HepG2 (cell line): Measurements from ENCODE around the gene FHIT. TPM values are rescaled to one million over a fixed set of nuclear protein-coding genes. Genes with fewer than 3 reads are reported as not detected.

Experiments used
- ATAC-seq: fragments of 200-7000 bp; cut with Tn5 transposase; 3 replicates; pipeline ENCODE4 v1.9.1; 2020; ENCODE audit warnings: mild to moderate bottlenecking, moderate library complexity
- BruUV-seq: library from RNA; stranded (reverse); fragments of 400-500 nt; replicated peaks from 2 replicates; lab custom pipeline; 2021; lab: Mats Ljungman, UMichigan
- CTCF ChIA-PET: fragments of 300-600 bp; formaldehyde crosslinking; extraction: SDS; loops from one replicate; lab custom pipeline; 2021; ENCODE audit warnings: low total read pairs, inconsistent platforms, low intra/inter-chr PET ratio; lab: Yijun Ruan, JAX
- POLR2A ChIA-PET: fragments of 350-600 bp; sonication (Branson Sonifier 250); formaldehyde crosslinking; loops from one replicate; lab custom pipeline; 2020; ENCODE audit warnings: antibody characterized with exemption, inconsistent platforms; lab: Yijun Ruan, JAX
- DNase-seq: peaks from one replicate; pipeline ENCODE4 v3.0.0-alpha.2; 2015; ENCODE audit warnings: low spot score
- FAIRE-seq: peaks from 3 replicates; lab custom pipeline; 2011; peaks lifted over from hg19 to GRCh38; lab: Jason Lieb, UNC
- H2AFZ ChIP-seq: one replicate; pipeline ENCODE4 v1.6.1; 2011; ENCODE audit warnings: low read length, inconsistent platforms
- H3K27ac ChIP-seq: fragments of 300-600 bp; 3 replicates; pipeline ENCODE4 v1.8.0; 2011; ENCODE audit warnings: mixed run types, mild to moderate bottlenecking, mixed read lengths, low read length, inconsistent platforms; ENCODE audit not compliant: insufficient read depth; ENCODE audit errors: extremely low read length
- H3K27me3 ChIP-seq, 2 experiments: fragments of 200-600 bp in 1 of 2; 2 replicates in 1 of 2; 3 replicates in 1 of 2; pipeline versions ENCODE4 v1.6.0 to v1.8.0; 2011; ENCODE audit warnings: low read length in 2 of 2, mild to moderate bottlenecking in 2 of 2, moderate library complexity in 2 of 2, inconsistent platforms in 1 of 2; ENCODE audit not compliant: insufficient read depth in 2 of 2, control insufficient read depth in 1 of 2
- H3K36me3 ChIP-seq, 2 experiments: fragments of 200-600 bp in 1 of 2; replicated peaks in 1 of 2; 2 replicates in 1 of 2; 3 replicates in 1 of 2; pipeline versions ENCODE4 v1.5.1 to v1.8.0; 2011; ENCODE audit warnings: low read length in 2 of 2, inconsistent platforms in 1 of 2; ENCODE audit not compliant: insufficient read depth in 2 of 2, control insufficient read depth in 1 of 2
- H3K4me1 ChIP-seq: 2 replicates; pipeline ENCODE4 v1.5.1; 2012; ENCODE audit warnings: low read length, inconsistent platforms; ENCODE audit not compliant: insufficient read depth
- H3K4me2 ChIP-seq: 2 replicates; pipeline ENCODE4 v1.6.0; 2011; ENCODE audit warnings: low read depth, low read length, inconsistent platforms
- H3K4me3 ChIP-seq, 3 experiments: fragments of 200-600 bp in 1 of 3; sonication (generic), shearing (Covaris generic) in 1 of 3; replicated peaks in 1 of 3; 2 replicates each; pipeline ENCODE4 v1.5.1; 2011 to 2016; ENCODE audit warnings: low read length in 3 of 3, inconsistent platforms in 2 of 3, low read depth in 2 of 3, mild to moderate bottlenecking in 2 of 3, control low read depth in 1 of 3, mixed read lengths in 1 of 3; ENCODE audit not compliant: insufficient read depth in 1 of 3
- H3K79me2 ChIP-seq: one replicate; pipeline ENCODE4 v1.6.1; 2011; ENCODE audit warnings: low read length, inconsistent platforms; ENCODE audit not compliant: insufficient read depth
- H3K9ac ChIP-seq: 2 replicates; pipeline ENCODE4 v1.6.0; 2011; ENCODE audit warnings: mild to moderate bottlenecking, low read depth, low read length, inconsistent platforms; ENCODE audit not compliant: insufficient read depth
- H3K9me3 ChIP-seq: 2 replicates; pipeline ENCODE4 v1.5.1; 2012; ENCODE audit warnings: mild to moderate bottlenecking, low read length
- H4K20me1 ChIP-seq: 2 replicates; pipeline ENCODE4 v1.6.0; 2011; ENCODE audit warnings: inconsistent platforms, mild to moderate bottlenecking, low read length, moderate library complexity; ENCODE audit not compliant: insufficient read depth
- ETV5 ChIP-seq: IDR thresholded peaks from 2 replicates; pipeline ENCODE4 v1.6.1; 2018; ENCODE audit warnings: missing biosample characterization, missing genetic modification reagents, inconsistent platforms, borderline replicate concordance
- MAZ ChIP-seq, 2 experiments: sonication (generic) in 1 of 2; formaldehyde crosslinking in 1 of 2; IDR thresholded peaks; 2 replicates each; pipeline versions ENCODE4 v1.5.0 to v1.6.1; 2012 to 2020; ENCODE audit warnings: low read depth in 2 of 2, mild to moderate bottlenecking in 2 of 2, borderline replicate concordance in 1 of 2, improper control_type of control experiment in 1 of 2, low read length in 1 of 2, missing genetic modification reagents in 1 of 2, moderate library complexity in 1 of 2
- SMARCC2 ChIP-seq: fragments of 450-650 bp; IDR thresholded peaks from 2 replicates; pipeline ENCODE4 v1.6.1; 2017; ENCODE audit warnings: antibody characterized with exemption, mild to moderate bottlenecking
- ZC3H13 ChIP-seq: sonication (generic); formaldehyde crosslinking; IDR thresholded peaks from 2 replicates; pipeline ENCODE4 v1.8.1; 2023; ENCODE audit warnings: mild to moderate bottlenecking, missing genetic modification reagents, moderate library complexity
- ZC3H4 ChIP-seq: sonication (generic); formaldehyde crosslinking; IDR thresholded peaks from 2 replicates; pipeline ENCODE4 v1.4.0; 2020; ENCODE audit warnings: missing genetic modification reagents, borderline replicate concordance
- ZFP36 ChIP-seq: fragments of 150-350 bp; IDR thresholded peaks from 2 replicates; pipeline ENCODE4 v1.6.1; 2018; ENCODE audit warnings: borderline replicate concordance, low read length, low read depth; ENCODE audit not compliant: partially characterized antibody
- ZNF644 ChIP-seq: IDR thresholded peaks from 2 replicates; pipeline ENCODE4 v1.6.1; 2016; ENCODE audit warnings: low read depth
- ZNF674 ChIP-seq: sonication (generic); formaldehyde crosslinking; IDR thresholded peaks from 2 replicates; pipeline ENCODE4 v1.5.0; 2020; ENCODE audit warnings: low read depth, mild to moderate bottlenecking, missing genetic modification reagents
- ZNF749 ChIP-seq: sonication (generic); formaldehyde crosslinking; IDR thresholded peaks from 2 replicates; pipeline ENCODE4 v1.8.0; 2022; ENCODE audit warnings: mild to moderate bottlenecking, missing genetic modification reagents, moderate library complexity, borderline replicate concordance
- ZNF891 ChIP-seq: sonication (generic); formaldehyde crosslinking; IDR thresholded peaks from 2 replicates; pipeline ENCODE4 v1.5.0; 2020; ENCODE audit warnings: mild to moderate bottlenecking, missing genetic modification reagents
- in situ Hi-C: cut with HindIII; loops from 2 replicates; pipeline ENCODE4 v1.10.0; 2017; ENCODE audit warnings: low pct_unique_long_range_greater_than_20kb; ENCODE audit not compliant: extremely low pct_ligation_motif_present
- intact Hi-C: fragments of 100-400 bp; cut with micrococcal nuclease; formaldehyde crosslinking; loops from one replicate; pipeline ENCODE4 v1.10.0; 2022; ENCODE audit not compliant: unreplicated experiment
- polyA plus RNA-seq, 8 experiments: library from polyadenylated mRNA; depleted of rRNA in 3 of 8; stranded (reverse) in 7 of 8; unstranded in 1 of 8; fragments of >200 nt; fragmentation: Illumina TruSeq in 4 of 8; extraction: Trizol in 4 of 8; gene quantifications; 2 replicates each; pipeline versions ENCODE4 v1.2.1 to v1.2.3, GENCODE V29; 2011 to 2016; ENCODE audit warnings: low read depth in 4 of 8, missing spikeins in 1 of 8, mixed read lengths in 1 of 8; ENCODE audit not compliant: insufficient read depth in 1 of 8
- total RNA-seq, 5 experiments: library from RNA; depleted of rRNA; stranded (reverse); fragments of >200 nt; fragmentation: Illumina TruSeq; extraction: Trizol; gene quantifications; 2 replicates each; pipeline ENCODE4 v1.2.3, GENCODE V29; 2016; ENCODE audit warnings: low read depth in 1 of 5
- TF ChIP-seq, protein P1 (sequence below): IDR thresholded peaks from 2 replicates; pipeline ENCODE4 v1.6.1; 2016; ENCODE audit warnings: low read depth, missing genetic modification reagents, missing compliant biosample characterization
- TF ChIP-seq, protein P2 (sequence below): sonication (generic); formaldehyde crosslinking; IDR thresholded peaks from 2 replicates; pipeline ENCODE4 v1.4.0; 2020; ENCODE audit warnings: mild to moderate bottlenecking, missing genetic modification reagents
- TF ChIP-seq, protein P3 (sequence below): sonication (generic); formaldehyde crosslinking; IDR thresholded peaks from 2 replicates; pipeline ENCODE4 v1.4.0; 2020; ENCODE audit warnings: missing genetic modification reagents
- TF ChIP-seq, protein P4 (sequence below): sonication (generic); formaldehyde crosslinking; IDR thresholded peaks from 2 replicates; pipeline ENCODE4 v1.4.0; 2020; ENCODE audit warnings: mild to moderate bottlenecking, missing genetic modification reagents

Gene FHIT
- total and polyA plus RNA-seq, 2 of the 13 experiments (the other 11 are each of a cell fraction or from before 2014, with no cell fraction given) = 4.0 to 4.6 TPM

DNA sequence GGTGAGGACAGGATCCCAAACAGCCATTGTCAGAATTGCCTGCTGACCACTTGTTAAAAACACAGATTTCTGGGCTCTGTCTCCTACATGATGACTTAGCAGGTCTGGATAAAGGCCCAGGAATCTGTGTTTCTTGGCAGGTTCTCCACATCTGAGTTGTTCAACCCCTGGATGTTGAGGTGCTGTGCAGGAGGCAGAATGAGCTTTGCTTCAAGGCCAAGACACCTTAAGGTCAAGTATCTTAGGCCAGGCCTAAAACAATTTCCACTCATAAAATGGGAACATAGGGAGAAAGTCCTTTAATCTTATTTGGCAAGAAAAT lies 1522.7 kb downstream of the FHIT start:
- in situ Hi-C loops (no loop called here), intact Hi-C loops (no loop called here)
- H2AFZ ChIP-seq = no peak overlapping the region
- BruUV-seq = no TSS peak
- no peaks in the 10 kb centered on the region for H3K36me3 ChIP-seq
- no peaks in the 10 kb centered on the region for H3K9me3 ChIP-seq
- H3K9ac ChIP-seq = no peak overlapping the region
- no peak for DNase-seq
- no peak overlapping the region for H3K4me2 ChIP-seq
- no peak overlapping the region for H3K27ac ChIP-seq
- TF ChIP-seq SMARCC2 = no peak
- TF ChIP-seq, protein P1, sequence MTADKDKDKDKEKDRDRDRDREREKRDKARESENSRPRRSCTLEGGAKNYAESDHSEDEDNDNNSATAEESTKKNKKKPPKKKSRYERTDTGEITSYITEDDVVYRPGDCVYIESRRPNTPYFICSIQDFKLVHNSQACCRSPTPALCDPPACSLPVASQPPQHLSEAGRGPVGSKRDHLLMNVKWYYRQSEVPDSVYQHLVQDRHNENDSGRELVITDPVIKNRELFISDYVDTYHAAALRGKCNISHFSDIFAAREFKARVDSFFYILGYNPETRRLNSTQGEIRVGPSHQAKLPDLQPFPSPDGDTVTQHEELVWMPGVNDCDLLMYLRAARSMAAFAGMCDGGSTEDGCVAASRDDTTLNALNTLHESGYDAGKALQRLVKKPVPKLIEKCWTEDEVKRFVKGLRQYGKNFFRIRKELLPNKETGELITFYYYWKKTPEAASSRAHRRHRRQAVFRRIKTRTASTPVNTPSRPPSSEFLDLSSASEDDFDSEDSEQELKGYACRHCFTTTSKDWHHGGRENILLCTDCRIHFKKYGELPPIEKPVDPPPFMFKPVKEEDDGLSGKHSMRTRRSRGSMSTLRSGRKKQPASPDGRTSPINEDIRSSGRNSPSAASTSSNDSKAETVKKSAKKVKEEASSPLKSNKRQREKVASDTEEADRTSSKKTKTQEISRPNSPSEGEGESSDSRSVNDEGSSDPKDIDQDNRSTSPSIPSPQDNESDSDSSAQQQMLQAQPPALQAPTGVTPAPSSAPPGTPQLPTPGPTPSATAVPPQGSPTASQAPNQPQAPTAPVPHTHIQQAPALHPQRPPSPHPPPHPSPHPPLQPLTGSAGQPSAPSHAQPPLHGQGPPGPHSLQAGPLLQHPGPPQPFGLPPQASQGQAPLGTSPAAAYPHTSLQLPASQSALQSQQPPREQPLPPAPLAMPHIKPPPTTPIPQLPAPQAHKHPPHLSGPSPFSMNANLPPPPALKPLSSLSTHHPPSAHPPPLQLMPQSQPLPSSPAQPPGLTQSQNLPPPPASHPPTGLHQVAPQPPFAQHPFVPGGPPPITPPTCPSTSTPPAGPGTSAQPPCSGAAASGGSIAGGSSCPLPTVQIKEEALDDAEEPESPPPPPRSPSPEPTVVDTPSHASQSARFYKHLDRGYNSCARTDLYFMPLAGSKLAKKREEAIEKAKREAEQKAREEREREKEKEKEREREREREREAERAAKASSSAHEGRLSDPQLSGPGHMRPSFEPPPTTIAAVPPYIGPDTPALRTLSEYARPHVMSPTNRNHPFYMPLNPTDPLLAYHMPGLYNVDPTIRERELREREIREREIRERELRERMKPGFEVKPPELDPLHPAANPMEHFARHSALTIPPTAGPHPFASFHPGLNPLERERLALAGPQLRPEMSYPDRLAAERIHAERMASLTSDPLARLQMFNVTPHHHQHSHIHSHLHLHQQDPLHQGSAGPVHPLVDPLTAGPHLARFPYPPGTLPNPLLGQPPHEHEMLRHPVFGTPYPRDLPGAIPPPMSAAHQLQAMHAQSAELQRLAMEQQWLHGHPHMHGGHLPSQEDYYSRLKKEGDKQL (CRISPR knock-in tag) = no peak
- TF ChIP-seq, protein P2, sequence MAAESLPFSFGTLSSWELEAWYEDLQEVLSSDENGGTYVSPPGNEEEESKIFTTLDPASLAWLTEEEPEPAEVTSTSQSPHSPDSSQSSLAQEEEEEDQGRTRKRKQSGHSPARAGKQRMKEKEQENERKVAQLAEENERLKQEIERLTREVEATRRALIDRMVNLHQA = no peak
- TF ChIP-seq ZFP36 = no peak
- TF ChIP-seq MAZ (IDR thresholded peaks at IDR 0.05; ENCODE audit: borderline replicate concordance, low read depth, low read length) = no peak
- no peak for TF ChIP-seq MAZ (CRISPR knock-in tag; IDR thresholded peaks at IDR 0.05; ENCODE audit: low read depth)
- no peak for TF ChIP-seq ZC3H13 (CRISPR knock-in tag)
- TF ChIP-seq, protein P3, sequence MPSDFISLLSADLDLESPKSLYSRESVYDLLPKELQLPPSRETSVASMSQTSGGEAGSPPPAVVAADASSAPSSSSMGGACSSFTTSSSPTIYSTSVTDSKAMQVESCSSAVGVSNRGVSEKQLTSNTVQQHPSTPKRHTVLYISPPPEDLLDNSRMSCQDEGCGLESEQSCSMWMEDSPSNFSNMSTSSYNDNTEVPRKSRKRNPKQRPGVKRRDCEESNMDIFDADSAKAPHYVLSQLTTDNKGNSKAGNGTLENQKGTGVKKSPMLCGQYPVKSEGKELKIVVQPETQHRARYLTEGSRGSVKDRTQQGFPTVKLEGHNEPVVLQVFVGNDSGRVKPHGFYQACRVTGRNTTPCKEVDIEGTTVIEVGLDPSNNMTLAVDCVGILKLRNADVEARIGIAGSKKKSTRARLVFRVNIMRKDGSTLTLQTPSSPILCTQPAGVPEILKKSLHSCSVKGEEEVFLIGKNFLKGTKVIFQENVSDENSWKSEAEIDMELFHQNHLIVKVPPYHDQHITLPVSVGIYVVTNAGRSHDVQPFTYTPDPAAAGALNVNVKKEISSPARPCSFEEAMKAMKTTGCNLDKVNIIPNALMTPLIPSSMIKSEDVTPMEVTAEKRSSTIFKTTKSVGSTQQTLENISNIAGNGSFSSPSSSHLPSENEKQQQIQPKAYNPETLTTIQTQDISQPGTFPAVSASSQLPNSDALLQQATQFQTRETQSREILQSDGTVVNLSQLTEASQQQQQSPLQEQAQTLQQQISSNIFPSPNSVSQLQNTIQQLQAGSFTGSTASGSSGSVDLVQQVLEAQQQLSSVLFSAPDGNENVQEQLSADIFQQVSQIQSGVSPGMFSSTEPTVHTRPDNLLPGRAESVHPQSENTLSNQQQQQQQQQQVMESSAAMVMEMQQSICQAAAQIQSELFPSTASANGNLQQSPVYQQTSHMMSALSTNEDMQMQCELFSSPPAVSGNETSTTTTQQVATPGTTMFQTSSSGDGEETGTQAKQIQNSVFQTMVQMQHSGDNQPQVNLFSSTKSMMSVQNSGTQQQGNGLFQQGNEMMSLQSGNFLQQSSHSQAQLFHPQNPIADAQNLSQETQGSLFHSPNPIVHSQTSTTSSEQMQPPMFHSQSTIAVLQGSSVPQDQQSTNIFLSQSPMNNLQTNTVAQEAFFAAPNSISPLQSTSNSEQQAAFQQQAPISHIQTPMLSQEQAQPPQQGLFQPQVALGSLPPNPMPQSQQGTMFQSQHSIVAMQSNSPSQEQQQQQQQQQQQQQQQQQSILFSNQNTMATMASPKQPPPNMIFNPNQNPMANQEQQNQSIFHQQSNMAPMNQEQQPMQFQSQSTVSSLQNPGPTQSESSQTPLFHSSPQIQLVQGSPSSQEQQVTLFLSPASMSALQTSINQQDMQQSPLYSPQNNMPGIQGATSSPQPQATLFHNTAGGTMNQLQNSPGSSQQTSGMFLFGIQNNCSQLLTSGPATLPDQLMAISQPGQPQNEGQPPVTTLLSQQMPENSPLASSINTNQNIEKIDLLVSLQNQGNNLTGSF = no peak
- TF ChIP-seq ZNF749 (CRISPR knock-in tag) = no peak
- TF ChIP-seq ETV5 = no peak
- TF ChIP-seq ZNF891 (CRISPR knock-in tag) = no peak
- TF ChIP-seq ZNF674 (CRISPR knock-in tag) = no peak
- TF ChIP-seq, protein P4, sequence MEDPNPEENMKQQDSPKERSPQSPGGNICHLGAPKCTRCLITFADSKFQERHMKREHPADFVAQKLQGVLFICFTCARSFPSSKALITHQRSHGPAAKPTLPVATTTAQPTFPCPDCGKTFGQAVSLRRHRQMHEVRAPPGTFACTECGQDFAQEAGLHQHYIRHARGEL (CRISPR knock-in tag) = no peak
- TF ChIP-seq ZNF644 (CRISPR knock-in tag) = no peak
- TF ChIP-seq ZC3H4 (CRISPR knock-in tag) = no peak
- TF ChIP-seq, all 625 proteins: peak for 0
- FAIRE-seq (no peak), ATAC-seq (no peak)
- CTCF ChIA-PET = no interaction called here
- Histone ChIP-seq H3K4me3 (no peak overlapping the region), H4K20me1 (no peaks in the 10 kb centered on the region), H3K4me1 (no peaks in the 10 kb centered on the region), H3K79me2 (no peaks in the 10 kb centered on the region), H3K27me3 (no peaks in the 10 kb centered on the region)
- POLR2A ChIA-PET = no interaction called here
